Stimulated activated CD4-positive, alpha-beta T cell treated with anti-CD3 and anti-CD28 coated beads, Interleukin-15, amount 100 ng/mL, for 48 hours (primary cell): ENCODE data around the gene CHRM4.
"Not testable (repeated sequence)": the region's sequence is repeated elsewhere in the genome, so short reads cannot be mapped to it uniquely, and the experiment has no call there.

Source experiments
- DNase-seq, 2 donors: peaks; one replicate each; pipeline ENCODE4 v3.0.0-alpha.2; 2020; ENCODE audit warnings: low read depth in 2 of 2

Gene CHRM4

DNA sequence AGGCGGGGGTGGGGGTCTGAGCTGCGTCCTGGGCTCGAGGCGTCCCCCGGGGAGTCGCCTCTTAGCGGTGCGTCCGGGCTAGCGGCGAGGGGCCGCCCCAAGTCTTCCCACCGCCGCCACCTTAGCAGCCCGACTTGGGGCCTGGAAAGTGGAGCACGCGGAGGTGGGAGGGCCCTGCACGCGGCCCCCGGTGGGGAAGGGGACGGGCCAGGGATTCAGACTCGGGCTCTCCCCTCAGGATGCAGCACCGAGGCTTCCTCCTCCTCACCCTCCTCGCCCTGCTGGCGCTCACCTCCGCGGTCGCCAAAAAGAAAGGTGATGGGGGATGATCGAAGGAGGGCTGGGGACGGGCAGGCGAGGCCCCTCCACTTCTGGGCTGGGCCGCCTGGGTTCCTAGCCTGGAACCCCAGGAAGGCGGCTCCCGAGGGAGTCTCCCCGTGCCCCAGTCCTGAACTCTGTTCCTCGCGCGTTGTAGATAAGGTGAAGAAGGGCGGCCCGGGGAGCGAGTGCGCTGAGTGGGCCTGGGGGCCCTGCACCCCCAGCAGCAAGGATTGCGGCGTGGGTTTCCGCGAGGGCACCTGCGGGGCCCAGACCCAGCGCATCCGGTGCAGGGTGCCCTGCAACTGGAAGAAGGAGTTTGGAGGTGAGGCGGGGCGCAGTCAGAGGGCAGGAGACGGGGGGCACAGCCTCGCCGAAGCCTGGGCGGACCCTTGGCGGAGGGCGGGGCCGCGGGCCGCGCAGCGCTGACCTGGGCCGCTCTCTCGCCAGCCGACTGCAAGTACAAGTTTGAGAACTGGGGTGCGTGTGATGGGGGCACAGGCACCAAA, 9.5 kb downstream of the CHRM4 start:
- DNase-seq = no peak

DNA sequence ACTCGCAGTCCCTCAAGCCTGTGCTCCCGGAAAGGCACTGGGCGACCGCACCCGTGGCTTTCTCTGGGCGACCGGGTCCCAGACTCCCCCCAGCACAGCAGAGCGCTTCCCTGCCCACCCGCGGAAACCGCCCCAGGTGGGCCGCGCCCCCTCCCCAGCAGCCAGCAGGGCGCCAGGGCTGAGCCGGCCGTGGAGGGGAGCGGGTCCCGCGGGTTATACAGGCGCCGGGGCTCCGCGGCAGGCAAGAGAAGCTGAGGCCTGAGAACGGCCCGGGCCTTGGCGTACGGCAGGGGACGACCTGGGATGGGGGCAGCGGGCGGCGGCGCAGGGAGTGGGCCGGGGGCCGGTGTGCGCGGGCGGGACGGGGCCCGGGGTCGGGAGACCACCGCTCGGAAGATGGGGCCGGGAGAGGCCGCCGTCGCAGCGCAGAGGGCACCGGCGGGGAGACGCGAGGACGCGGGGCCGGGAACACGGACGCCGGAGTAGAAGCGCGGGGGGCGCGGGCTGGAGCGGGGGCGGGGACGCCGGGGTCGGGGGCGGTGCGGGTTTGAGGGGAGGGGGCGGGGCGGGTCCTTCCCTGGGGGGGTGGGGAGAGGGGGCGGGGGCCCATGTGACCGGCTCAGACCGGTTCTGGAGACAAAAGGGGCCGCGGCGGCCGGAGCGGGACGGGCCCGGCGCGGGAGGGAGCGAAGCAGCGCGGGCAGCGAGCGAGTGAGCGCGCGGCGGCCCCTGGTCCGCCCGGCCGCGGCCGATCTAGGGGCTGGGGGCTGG, 10.3 kb downstream of the CHRM4 start, which contains the start of gene MDK:
TSS of gene MDK (plus strand) at position 622 of the 771 bp plus-strand sequence. CDS start 389 bp downstream, outside the sequence.
- DNase-seq = no peak

DNA sequence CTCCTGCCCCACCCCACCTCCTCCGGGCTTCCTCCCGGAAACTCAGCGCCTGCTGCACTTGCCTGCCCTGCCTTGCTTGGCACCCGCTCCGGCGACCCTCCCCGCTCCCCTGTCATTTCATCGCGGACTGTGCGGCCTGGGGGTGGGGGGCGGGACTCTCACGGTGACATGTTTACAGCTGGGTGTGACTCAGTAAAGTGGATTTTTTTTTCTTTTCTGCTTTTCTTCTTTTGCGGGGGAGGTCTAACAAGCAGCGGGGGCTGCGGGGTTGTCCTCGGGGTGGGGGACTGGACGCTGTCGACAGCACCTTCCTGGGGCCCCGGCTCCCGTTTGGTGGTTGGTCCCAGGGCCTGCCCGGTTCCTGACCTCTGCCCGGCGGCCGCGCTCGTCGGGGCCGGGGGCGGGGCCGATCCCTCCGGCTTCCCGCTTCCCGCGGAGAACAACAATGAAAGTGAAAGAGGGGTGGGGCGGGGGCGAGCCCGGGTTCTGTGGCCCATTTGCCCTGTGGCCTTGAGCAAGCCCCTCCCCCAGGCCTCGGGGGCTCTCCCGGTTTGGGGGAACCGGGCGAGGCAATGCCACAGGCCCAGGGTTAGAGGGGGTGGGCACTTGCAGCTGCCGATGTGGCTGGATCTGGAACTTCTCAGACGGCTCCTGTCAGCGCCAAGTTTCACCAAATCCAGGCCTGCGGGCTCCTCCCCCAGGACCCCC, 11.1 kb downstream of the CHRM4 start:
- peak; percentile 44 to 68 for DNase-seq

DNA sequence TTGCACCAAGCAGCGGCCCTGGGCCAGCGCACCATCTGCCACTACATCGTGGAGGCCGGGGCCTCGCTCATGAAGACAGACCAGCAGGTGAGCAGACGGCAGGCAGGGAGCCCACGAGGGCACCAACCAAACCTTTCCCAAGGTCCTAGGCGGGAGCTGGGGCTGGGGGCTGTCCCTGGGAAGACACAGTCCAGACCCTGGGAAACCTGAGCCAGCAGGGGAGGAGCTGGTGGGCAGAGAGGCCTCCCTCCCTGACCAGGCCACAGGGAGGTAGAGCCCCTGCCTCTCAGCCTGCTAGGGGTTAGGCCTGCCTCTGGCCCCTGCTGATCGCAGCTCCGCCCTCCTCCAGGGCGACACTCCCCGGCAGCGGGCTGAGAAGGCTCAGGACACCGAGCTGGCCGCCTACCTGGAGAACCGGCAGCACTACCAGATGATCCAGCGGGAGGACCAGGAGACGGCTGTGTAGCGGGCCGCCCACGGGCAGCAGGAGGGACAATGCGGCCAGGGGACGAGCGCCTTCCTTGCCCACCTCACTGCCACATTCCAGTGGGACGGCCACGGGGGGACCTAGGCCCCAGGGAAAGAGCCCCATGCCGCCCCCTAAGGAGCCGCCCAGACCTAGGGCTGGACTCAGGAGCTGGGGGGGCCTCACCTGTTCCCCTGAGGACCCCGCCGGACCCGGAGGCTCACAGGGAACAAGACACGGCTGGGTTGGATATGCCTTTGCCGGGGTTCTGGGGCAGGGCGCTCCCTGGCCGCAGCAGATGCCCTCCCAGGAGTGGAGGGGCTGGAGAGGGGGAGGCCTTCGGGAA, 11.9 kb downstream of the CHRM4 start:
- DNase-seq = not testable (repeated sequence)

DNA sequence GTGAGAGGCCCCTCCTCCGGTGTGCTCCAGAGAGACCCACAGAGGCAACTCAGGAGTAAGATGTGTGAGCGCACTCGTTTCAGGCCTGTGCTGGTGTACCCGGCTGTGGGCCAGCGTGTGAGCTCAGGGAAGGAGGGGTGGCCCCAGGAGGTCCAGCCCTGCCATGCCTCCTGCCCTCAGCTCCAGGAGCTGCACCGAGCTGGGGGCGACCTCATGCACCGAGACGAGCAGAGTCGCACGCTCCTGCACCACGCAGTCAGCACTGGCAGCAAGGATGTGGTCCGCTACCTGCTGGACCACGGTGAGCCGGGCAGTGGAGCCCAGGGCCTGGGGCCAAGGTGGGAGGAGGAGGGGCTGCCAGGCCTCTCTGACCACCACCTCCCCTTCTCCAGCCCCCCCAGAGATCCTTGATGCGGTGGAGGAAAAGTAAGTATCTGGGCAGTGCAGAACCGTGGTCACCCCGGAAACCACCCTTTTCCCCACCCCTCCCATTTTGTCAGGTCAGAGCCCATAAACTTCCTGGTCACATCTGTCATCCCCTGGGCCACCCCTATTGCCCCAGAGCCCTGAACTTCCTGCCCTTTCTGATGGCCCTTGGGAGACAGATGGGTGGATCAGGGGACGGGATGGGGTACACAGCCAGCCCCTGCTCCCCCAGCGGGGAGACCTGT, 12.6 kb downstream of the CHRM4 start:
- DNase-seq = no peak

DNA sequence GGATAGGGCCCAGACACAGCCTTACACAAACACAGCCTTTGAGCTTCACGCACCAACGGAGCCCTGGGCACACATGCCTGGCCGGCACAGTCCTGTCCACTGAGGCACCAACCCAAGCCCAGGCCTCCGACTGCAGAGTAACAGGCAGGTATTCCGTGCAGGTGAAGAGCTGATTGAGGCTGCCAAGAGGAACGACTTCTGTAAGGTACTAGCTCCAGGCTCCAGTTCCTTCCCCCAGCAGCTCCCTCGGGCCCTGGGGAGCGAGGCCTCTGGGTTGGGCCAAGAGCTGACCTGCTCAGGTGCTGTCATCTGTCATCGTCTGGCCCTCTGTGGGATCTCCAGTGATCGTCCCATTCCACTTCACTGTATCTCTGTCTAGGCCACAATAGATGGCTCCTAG, 13.3 kb downstream of the CHRM4 start:
- DNase-seq = no peak

DNA sequence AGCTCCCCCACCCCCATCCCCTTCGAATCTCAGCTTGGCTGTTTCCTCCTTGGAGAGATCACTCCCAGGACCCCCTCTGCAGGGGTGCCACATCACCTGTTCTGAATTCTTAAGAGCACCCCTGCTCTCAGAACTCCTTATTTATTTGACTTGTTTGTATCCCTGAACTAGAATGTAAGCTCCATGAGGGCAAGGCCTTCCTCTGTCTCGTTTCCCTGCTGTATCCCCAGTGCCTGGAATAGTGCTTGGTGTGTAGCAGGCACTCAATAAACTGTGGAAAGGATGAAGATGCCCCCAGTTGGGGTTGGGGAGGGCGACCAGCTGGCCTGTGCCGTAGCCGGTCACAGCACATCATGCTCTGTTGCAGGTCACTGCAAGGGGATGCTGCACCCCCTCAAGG, 13.7 kb downstream of the CHRM4 start:
- no peak for DNase-seq

DNA sequence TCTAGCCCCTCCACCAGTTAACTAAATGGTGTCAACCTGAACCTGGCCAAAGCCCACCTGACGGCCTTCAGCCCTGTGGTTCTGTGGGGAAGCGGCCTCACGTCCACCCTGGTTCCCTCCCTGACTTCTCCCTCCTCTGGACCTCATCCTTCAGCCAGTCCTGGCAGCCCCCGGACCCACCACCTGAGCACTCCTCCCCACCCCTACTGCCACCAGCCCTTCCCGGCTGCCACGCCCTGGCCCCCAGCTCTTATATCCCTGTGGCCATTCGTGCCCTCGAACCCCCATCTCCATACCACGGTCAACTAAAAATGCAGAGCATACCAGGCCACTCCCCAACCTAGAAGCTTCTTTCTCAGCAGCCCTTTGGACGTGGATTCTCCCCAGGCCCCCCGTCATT, 14.3 kb downstream of the CHRM4 start:
- DNase-seq = no peak

DNA sequence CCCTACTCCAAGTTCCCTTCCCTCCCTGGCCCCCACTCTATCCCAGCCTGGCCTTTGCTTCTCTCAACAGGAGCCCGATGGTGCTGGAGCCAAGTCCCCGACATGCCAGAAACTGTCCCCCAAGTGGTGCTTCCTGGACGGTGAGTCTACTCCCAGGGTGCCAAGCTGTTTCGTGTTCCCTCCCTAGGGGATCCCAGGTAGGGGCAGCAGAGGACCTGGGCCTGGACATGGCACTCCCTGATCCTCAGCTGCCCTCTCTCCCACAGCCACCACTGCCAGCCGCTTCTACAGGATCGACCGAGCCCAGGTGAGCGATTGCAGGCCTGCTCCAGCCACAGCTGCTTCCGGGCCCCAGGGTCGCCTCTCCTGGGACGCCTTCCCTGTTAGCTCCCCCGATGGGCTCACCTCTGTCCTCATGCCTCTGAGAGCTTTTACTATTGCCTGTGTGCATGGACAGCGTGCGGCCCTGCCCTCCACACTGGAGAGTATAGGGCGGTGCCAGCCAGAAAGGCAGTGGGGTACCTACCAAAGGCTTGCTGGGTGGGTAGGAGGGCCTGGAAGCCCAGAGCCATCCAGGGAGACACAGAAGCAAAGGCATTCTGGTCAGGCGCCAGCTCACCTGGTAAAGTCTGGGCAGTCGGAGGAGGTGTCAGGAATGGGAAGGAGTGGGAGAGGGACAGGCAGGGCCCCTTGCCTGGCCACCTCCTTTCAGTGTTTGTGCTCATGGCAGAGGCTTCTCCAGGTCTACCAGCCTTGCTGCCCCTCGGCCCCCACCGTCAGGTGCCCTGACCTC, 15.1 kb downstream of the CHRM4 start:
- no peak for DNase-seq

DNA sequence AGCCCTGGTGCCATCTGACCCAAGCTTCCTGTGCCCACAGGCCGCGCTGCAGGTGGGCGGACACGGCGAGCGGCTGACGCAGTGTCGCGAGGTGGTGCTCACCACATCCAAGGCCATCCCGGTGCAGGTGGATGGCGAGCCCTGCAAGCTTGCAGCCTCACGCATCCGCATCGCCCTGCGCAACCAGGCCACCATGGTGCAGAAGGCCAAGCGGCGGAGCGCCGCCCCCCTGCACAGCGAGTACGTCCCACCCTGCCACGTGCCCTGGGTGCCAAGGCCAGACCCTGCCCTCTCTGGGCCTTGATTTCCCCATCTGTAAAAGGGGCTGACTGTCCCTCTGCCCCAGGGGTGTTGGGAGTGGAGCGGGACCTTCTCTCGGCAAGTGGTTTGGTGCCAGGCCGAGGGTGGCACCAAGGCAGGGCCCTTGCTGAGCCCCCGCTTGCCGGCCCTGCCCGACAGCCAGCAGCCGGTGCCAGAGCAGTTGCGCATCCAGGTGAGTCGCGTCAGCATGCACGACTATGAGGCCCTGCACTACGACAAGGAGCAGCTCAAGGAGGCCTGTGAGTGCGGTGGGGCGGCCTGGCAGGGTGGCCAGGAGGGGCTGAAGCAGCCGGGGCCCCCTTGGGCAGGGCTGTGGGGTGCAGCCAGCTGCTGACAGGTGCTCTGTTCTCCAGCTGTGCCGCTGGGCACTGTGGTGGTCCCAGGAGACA, 16.0 kb downstream of the CHRM4 start:
- DNase-seq = no peak

DNA sequence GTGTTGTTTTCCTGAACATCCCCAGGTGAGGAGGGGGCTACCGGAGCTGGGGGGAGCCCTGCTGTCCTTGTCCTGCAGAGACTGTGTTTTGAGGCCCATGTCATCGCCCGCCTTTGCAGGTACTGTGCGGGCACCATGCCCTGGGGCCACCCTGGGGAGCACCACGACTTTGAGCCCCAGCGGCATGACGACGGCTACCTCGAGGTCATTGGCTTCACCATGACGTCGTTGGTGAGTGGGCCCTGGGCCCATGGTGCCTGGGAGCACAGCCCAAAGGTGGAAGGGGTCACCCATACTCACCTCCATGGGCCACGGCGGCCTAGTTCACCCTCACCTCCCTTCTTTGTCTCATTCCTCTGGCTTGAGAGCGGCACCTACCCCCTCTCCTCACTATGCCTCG, 16.8 kb downstream of the CHRM4 start:
- DNase-seq = no peak

DNA sequence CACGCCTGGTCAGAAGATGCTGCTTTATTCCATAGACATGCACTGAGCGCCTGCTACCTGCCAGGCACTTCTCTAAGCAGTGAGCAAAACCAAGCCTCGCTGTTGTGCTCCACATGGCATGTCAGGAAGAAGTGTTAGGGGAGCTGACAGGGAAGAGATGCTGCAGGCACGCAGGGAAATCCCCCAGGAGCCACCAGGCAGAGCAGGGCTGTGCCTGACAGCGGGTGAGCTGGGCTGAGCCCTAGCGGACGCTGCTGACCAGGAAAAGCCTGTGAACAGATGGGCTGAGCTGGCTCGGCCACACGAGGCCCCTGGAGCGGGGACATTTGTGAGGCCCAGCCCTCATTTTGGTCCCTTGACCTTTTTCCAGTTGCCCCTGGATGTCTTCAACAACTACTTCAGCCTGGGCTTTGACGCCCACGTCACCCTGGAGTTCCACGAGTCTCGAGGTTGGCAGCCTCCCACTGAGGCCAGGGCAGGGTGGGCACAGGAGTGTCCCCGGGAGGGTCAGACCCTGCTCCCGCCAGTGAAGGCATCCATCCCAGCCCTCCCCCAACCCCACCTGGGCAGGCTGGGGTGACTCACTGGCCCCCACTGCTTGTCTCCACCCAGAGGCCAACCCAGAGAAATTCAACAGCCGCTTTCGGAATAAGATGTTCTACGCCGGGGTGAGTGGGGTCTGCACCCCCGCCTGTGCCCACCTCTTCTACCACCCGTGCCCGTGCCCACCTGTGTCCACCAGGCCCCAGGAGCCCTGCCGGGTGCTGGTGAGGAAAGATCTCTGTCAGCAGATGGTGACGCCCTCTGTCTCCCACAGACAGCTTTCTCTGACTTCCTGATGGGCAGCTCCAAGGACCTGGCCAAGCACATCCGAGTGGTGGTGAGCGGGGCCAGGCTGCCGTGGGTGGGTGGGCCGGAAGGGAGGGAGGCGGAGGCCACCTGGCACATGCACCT, 17.5 kb downstream of the CHRM4 start:
- DNase-seq = no peak

DNA sequence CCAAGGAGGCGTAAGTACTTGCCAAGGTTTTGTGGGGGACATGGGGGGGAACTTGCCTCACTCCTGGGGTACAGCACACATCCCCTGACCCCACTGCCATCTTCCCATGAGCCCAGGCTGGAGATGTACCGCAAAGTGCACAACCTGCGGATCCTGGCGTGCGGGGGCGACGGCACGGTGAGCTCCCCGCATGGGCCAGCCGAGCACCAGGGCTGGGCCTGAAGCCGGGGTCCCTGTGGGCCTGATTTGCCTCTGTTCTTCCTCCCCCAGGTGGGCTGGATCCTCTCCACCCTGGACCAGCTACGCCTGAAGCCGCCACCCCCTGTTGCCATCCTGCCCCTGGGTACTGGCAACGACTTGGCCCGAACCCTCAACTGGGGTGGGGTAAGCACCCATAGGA, 19.1 kb downstream of the CHRM4 start:
- DNase-seq = not testable (repeated sequence)

DNA sequence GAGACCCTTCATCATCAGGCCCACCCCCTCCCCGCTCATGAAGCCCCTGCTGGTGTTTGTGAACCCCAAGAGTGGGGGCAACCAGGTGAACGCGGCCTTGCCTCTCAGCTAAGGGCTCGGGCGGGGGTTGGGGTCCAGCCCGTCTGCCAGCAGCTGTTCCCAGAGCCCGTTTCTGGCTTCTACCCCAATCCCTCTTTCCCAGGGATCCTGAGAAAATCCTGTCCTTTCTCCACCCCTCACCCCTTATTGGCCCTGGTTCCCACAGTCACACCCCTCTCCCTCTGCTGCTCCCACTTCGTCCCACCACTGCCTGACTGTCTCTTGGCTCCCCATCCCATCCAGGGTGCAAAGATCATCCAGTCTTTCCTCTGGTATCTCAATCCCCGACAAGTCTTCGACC, 19.5 kb downstream of the CHRM4 start:
- DNase-seq = no peak

DNA sequence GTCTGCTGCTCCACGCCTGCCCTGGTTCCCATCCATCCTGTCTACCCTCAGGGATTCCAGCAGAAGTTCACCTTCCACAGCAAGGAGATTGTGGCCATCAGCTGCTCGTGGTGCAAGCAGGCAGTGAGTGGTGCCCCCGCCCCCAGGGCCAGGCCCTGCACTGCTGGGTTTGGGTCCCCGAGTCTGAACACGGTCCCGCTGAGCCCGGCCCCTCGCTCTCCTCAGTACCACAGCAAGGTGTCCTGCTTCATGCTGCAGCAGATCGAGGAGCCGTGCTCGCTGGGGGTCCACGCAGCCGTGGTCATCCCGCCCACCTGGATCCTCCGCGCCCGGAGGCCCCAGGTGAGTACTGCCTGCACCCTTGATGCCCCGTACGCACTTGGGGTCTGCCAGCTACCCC, 20.3 kb downstream of the CHRM4 start:
- not testable (repeated sequence) for DNase-seq

DNA sequence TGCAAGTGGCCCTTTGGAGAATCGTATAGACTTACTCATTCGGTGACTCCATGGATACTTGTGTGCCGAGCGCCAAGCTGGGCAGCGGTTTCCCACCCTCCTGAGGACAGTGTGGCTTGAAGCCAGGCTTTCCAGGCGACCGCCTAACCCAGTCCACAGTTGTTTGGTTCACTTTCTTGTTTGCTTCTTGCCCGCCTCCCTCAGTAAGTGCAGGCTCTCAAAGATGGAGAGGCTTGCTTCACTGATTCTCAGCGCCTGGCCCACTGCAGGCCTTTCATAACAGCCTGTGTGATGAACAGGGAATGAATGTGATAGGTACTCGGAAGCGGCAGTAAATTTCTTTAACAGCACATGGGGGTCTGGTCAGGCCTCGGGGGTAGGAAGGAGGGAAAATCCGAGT, 21.3 kb downstream of the CHRM4 start:
- DNase-seq = no peak

DNA sequence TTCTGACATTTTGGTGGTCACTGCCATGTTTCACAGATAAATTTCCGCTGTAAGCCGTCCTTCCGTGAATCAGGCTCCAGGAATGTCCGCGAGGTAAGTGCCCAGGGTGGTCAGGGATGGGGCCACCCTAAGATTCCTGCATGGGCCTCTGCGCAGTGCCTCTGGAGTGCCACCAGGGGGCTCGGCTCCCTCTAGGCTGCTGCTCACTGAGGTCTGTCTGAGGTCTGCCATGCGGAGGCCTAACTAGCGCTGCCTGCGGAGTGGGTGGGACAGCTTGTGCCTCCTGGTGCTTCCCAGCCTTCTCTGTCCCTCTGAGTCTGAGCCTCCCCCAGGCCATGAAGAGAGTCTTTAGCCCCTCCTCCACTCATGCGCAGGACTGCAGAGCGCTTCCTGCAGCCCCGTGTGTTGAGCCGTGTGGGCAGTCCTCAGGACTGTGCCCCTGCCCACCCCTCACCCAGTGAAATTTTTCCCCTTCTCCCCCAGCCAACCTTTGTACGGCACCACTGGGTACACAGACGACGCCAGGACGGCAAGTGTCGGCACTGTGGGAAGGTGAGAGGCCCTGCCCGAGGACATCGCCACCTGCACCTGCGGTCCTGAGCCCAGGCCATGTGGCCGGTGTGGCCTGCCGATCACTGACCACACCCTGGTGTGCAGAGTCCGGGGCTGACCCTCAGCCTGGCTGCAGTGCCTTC, 22.0 kb downstream of the CHRM4 start:
- DNase-seq = peak in 1 of 2 donors; percentile 54

DNA sequence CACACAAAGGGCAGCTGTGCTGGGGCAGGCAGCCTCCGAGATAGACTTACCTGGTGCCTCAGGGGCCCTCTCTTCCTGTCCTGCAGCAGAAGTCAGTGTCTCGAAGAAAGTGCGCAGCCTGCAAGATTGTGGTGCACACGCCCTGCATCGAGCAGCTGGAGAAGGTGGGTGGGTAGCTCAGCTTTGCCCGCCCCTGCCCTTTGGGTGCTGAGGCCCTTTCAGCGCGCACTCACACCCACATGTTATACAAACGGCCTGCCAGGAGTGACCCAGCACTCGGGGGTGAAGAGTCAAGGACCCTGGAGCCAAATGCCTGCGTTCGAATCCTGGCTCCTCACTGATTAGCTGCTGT, 23.7 kb downstream of the CHRM4 start:
- DNase-seq = no peak
